Subcutaneous adipose tissue (tissue), 4 donors: ENCODE measurements around the gene EPAS1. TPM values are rescaled to one million over a fixed set of nuclear protein-coding genes. Genes with fewer than 3 reads are reported as not detected.

ENCODE experiments used
- total RNA-seq, 4 donors: library from RNA; depleted of rRNA; stranded (reverse); fragments of >200 nt; gene quantifications; one replicate each; pipeline ENCODE4 v1.1.0, GENCODE V29; 2016
- TF ChIP-seq, protein P1 (sequence below): fragments of 450-650 bp; IDR thresholded peaks from one replicate; pipeline ENCODE4 v1.5.1; 2016; ENCODE audit warnings: low read depth, mild to moderate bottlenecking, control low read depth, antibody characterized with exemption, moderate library complexity

The EPAS1 gene
- total RNA-seq, 4 donors from 2014 or later: 168 to 1,000 (median 337) TPM

- TF ChIP-seq, protein P1, sequence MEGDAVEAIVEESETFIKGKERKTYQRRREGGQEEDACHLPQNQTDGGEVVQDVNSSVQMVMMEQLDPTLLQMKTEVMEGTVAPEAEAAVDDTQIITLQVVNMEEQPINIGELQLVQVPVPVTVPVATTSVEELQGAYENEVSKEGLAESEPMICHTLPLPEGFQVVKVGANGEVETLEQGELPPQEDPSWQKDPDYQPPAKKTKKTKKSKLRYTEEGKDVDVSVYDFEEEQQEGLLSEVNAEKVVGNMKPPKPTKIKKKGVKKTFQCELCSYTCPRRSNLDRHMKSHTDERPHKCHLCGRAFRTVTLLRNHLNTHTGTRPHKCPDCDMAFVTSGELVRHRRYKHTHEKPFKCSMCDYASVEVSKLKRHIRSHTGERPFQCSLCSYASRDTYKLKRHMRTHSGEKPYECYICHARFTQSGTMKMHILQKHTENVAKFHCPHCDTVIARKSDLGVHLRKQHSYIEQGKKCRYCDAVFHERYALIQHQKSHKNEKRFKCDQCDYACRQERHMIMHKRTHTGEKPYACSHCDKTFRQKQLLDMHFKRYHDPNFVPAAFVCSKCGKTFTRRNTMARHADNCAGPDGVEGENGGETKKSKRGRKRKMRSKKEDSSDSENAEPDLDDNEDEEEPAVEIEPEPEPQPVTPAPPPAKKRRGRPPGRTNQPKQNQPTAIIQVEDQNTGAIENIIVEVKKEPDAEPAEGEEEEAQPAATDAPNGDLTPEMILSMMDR: no peak
Observed at GRCh38 chr2:46296216-46296839, 879 bp upstream of the EPAS1 start.

DNA sequence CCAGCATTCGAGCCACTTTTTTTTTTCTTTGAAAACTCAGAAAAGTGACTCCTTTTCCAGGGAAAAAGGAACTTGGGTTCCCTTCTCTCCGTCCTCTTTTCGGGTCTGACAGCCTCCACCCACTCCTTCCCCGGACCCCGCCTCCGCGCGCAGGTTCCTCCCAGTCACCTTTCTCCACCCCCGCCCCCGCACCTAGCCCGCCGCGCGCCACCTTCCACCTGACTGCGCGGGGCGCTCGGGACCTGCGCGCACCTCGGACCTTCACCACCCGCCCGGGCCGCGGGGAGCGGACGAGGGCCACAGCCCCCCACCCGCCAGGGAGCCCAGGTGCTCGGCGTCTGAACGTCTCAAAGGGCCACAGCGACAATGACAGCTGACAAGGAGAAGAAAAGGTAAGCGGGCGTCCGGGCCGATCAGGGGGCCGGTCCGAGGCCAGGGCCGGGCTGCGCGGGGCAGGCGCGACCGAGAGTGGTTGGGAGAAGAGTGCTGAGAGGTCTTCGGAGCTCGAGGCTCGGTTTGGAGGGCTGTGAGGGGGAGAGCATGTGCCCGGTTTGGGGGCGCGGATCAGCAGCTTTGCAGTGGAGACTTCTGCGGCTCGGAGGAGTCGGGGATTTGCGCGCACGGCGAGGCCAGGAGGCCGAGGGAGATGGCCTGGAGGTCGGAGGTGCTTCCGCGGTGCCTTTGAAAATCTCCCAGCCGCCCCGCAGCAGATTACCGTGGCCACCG is 502 bp downstream of the EPAS1 start:
- TF ChIP-seq, protein P1: no peak

DNA sequence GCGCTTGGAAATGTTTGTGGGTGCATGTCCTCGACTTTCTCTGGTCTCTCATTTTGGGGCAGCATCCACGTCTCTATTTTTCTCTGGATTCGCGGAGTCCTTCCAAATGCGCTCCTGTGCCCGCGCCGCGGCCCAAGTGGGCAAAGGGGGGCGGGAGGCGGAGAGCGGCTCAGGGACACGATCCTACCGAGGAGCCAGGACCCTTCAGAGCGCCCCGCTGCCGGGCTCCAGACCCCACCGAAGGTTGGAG is 990 bp downstream of the EPAS1 start:
- TF ChIP-seq, protein P1: no peak

DNA sequence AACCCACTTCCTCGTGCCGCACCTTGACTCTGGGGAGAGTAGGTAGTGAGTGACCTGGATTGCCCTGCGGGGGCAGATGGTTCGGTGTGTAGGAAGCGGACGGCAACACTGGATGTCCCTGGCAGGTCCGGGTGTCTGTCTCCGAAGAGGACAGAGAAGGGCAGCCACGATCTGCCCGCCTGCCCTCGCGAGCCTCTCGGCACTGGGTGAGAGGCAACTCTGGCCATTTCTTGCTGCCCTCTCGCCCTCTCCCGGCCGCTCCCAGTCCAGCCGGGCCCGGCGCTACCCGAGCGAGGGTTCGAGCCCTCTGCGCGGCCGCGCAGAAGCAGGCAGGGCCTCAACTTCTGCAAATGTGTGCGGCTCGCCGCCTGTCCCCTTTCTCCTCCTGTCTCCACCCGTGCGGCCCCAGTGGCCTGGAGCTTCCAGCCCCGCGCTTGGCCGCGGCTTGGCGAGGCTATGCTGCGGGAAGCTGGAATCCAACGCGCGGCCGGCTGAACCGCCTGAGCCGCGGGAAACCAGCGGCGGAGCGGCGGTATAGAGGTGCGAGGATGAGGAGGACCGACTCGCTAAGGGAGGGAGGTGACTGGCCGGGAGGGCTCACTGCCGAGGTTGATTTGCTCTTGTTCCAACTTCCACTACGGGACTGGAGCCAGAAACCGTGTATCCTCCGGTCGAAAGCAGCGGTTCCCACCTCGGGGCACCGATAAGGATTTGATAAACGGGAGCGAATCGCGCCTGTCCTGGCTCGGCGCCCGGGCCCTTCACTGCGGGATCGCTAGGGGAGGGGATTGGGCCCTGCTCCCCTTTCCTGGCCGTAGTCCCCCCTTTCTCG is 1.5 kb downstream of the EPAS1 start:
- TF ChIP-seq, protein P1: no peak

DNA sequence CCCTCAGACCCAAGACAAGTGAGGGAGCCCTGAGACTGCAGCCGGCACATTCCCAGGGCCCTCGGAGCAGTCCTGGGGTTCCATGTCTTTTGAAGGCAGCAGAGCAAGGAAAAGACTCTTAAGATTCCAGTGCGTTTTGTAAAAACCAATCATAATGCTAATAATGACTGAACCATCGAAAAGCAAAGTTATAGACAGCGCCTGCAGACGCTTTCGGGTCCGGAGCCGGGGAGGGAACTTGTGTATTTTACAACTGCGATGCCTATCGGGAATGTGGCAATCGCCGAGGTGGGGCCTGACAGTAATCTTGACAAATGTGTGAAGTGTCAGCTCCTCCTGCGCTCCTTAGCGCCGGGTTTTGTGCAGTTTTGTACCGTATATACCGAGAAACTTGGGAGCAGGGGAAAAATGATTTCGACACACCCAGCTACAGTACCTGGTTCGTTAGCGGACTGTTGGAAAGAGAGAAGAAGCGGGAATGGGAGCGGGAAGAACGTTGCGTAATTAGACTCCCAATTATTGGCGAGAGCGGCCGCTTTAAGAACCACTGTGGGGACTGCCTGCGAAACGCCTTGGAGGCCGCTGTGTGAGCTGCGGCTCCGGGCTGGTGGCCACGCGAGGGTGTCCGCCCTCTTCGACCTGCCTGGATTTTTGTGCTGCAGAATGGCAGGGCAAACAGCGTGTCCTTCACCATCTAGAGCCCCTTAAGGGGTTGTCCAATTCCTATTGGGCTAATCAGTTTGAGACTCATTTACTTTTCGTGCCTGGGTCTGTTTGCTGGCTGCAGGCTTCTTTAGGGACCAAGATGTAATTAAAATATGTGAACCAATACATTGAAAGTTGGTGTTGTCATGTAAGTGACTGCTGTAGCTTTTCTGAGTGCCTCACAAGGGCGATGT is 2.4 kb downstream of the EPAS1 start:
- TF ChIP-seq, protein P1: no peak

DNA sequence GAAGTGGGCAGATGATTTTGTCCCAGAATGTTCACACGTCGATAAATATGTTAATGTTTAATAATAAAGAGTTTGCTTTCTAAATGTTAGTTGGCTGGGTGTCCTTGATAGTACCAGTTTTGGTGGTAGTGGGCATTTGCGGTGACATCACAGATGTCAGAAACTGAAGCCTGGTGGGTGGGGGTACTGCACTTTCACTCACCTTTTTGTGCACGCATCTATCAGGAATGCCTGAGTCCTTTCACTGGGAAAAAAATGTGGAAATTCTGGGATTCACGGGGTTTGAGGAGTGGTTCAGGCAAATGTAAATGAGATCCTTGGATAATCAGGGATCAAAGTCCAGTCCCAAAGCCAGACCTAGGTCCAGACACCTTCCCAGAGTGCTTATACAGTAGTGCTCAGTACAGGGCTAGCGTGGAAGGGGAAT is 3.2 kb downstream of the EPAS1 start:
- TF ChIP-seq, protein P1: no peak
